ENCODE measurements around the gene MED12. TPM values are rescaled to one million over a fixed set of nuclear protein-coding genes. Genes with fewer than 3 reads are reported as not detected.
A peak's percentile ranks its signal among the peaks of the same experiment; 100 is the strongest.

MED12 gene
- total and polyA plus RNA-seq, 2 of the 8 experiments (the other 6 are each of a cell fraction or from before 2014, with no cell fraction given), result 19.4 to 48.9 TPM

DNA sequence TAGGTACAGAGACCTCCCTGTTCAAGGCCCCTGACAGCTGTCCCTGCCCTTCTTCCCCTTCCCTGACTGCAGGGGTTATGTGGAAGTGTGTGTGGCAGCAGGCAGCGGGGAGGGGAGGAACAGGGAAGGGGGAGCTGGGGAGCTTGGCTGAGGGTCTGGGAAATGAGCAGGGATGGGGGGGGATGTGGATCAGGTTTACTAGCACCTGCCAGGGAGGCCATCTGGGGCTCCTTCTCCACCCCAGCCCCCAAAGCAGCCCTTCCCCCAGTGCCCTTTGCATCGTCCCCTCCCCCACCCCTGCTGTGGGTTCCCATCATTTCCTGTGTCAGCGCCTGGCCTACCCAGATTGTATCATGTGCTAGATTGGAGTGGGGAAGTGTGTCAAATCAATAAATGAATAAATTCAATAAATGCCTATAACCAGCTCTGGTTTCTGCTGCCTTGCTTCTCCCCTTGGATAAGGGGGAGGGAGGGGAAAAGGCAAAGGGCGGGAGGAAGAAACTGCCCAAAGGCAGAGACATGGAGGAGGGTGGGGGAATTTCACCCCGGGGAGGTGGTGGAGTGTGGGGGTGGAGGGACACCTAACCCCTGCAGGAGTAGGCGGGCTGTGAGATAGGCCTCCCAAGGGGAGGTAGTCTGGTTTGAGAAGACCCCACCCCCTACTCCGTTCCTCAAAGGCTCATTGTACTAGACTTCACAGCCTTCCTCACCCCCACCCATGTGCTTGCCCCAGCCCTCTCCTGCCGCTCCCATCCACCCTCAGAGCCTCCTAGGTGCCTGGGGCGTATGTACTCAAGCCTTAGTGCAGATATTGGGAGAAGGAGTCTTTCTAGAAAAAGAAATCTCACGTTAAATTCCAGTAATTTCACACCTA lies 15.0 kb upstream of the MED12 start:
- Histone ChIP-seq H3K79me2 (ENCODE audit: control insufficient read depth in 1 of 2, insufficient read depth in 2 of 2, low read length in 2 of 2) (no peaks in the 10 kb centered on the region), H3K4me2 (ENCODE audit: insufficient read depth in 1 of 2, low read depth in 2 of 2, low read length in 2 of 2) (peak overlapping the region; percentile 60 to 74), H2BK120ac (replicated peaks; ENCODE audit: low read depth, low read length) (no peak overlapping the region), H3K18ac (ENCODE audit: extremely low read depth, low read length) (peak overlapping the region; percentile 48), H3K14ac (ENCODE audit: insufficient read length) (no peak overlapping the region), H3K27ac (ENCODE audit: low read depth, low read length) (peak overlapping the region; percentile 36; the same call in 1 of the 2 replicates), H3K4me1 (replicated peaks in 1 of 4; ENCODE audit: control insufficient read depth in 3 of 4, insufficient read depth in 4 of 4, low read length in 3 of 4) (peaks cover 6 to 39% (median 18%) of the 10 kb centered on the region in 4 experiments), H3K9me3 (ENCODE audit: insufficient read depth in 2 of 2, low read depth in 1 of 2, low read length in 1 of 2) (no peaks in the 10 kb centered on the region), H2AK5ac (ENCODE audit: low read depth, low read length) (0 out of 2 replicates have a peak overlapping the region, but pooled peaks have one; percentile 39), H3K23me2 (ENCODE audit: low read depth, low read length) (peaks cover 5% of the 10 kb centered on the region), H3K56ac (replicated peaks; ENCODE audit: insufficient read length, low read depth, low read length) (no peak overlapping the region), H2BK15ac (ENCODE audit: low read length) (no peak overlapping the region), H3K9ac (replicated peaks in 1 of 4; ENCODE audit: extremely low read depth in 1 of 4, low read depth in 3 of 4, low read length in 3 of 4) (no peak overlapping the region), H2BK20ac (ENCODE audit: low read length) (peak overlapping the region; percentile 72; the same call in 1 of the 2 replicates), H3K23ac (ENCODE audit: insufficient read length) (no peak overlapping the region), H3K27me3 (replicated peaks in 1 of 4; ENCODE audit: control insufficient read depth in 3 of 4, extremely low read depth in 1 of 4, insufficient read depth in 3 of 4, low read length in 3 of 4) (peaks cover 0 to 5% (median 0%) of the 10 kb centered on the region in 4 experiments; a peak in 1 of 7 replicates), H3K4me3 (ENCODE audit: extremely low read depth in 1 of 4, insufficient read depth in 2 of 4, low read depth in 3 of 4, low read length in 4 of 4) (peak overlapping the region in 2 of 4 experiments; percentile 13 to 53; a peak in 4 of 8 replicates), H4K8ac (ENCODE audit: extremely low read depth, insufficient read depth, low read length) (no peak overlapping the region), H4K20me1 (replicated peaks in 1 of 2; ENCODE audit: control insufficient read depth in 1 of 2, insufficient read depth in 2 of 2, low read length in 2 of 2) (no peaks in the 10 kb centered on the region), H4K91ac (replicated peaks; ENCODE audit: insufficient read length, low read length) (peak overlapping the region; percentile 52), H2BK12ac (ENCODE audit: low read depth, low read length) (no peak overlapping the region), H3K79me1 (ENCODE audit: low read depth, low read length) (no peaks in the 10 kb centered on the region), H2AFZ (ENCODE audit: low read length) (no peak overlapping the region), H3K36me3 (ENCODE audit: control insufficient read depth in 2 of 4, insufficient read depth in 4 of 4, low read length in 3 of 4) (peaks cover 0 to 6% (median 0%) of the 10 kb centered on the region in 4 experiments; a peak in 1 of 8 replicates), H4K5ac (ENCODE audit: insufficient read length, low read depth, low read length) (peak overlapping the region; percentile 58), H3K4ac (replicated peaks; ENCODE audit: insufficient read length, low read depth, low read length) (no peak overlapping the region), H2BK5ac (ENCODE audit: low read depth, low read length) (peak overlapping the region; percentile 3; the same call in 1 of the 2 replicates)
- DNase-seq (ENCODE audit: low read depth in 1 of 2, low spot score in 2 of 2), result peak; percentile 43 to 56
- 4% methylated on average over 4 of the region's 10 CpGs; no CpG with 5 or more reads in 1 of the 2 experiments for WGBS, 2 experiments (ENCODE audit: extremely low coverage in 1 of 2, insufficient coverage in 1 of 2, insufficient read length in 1 of 2, insufficient replicate concordance in 2 of 2, low coverage in 1 of 2, low lambda C conversion rate in 2 of 2, missing lambda C conversion rate in 1 of 2)
- peak; percentile 52 for FAIRE-seq
- CTCF ChIA-PET (ENCODE audit: partially characterized antibody), result interaction anchor here (1.4 to 1.5 kb wide), 2 partner anchors 26 to 105 kb away, joined by 4 to 5 read pairs; no protein-coding TSS in a partner anchor
- POLR2A ChIA-PET (ENCODE audit: partially characterized antibody), result interaction anchor here (0.8 to 1.4 kb wide), 7 partner anchors 8 to 173 kb away, joined by 3 to 10 read pairs (median 3); partner anchors contain the start of genes IL2RG, MED12 and SLC7A3
- TF ChIP-seq SP1 (IDR thresholded peaks at IDR 0.05; ENCODE audit: low read depth, low read length) (0 out of 2 replicates have a peak, but pooled peaks have one; percentile 5), SIN3A (conservative IDR thresholded peaks at IDR 0.05 in 1 of 2, IDR thresholded peaks at IDR 0.05 in 1 of 2; ENCODE audit: low read depth in 1 of 2, low read length in 2 of 2) (no peak), TCF12 (IDR thresholded peaks at IDR 0.05; ENCODE audit: low read depth, low read length) (0 out of 2 replicates have a peak, but pooled peaks have one; percentile 71), CBX8 (IDR thresholded peaks at IDR 0.05; ENCODE audit: borderline replicate concordance, low read depth, low read length) (no peak), ASH2L (IDR thresholded peaks at IDR 0.05; ENCODE audit: low read length) (peak; percentile 88), RBBP5 (IDR thresholded peaks at IDR 0.05; ENCODE audit: borderline replicate concordance, low read depth, low read length) (0 out of 2 replicates have a peak, but pooled peaks have one; percentile 8)
- TF ChIP-seq, protein P1, sequence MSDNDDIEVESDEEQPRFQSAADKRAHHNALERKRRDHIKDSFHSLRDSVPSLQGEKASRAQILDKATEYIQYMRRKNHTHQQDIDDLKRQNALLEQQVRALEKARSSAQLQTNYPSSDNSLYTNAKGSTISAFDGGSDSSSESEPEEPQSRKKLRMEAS (IDR thresholded peaks at IDR 0.05), result peak; percentile 33; the same call in 1 of the 2 replicates

Measured in H1 (cell line).